CD4-positive, alpha-beta T cell treated with Interleukin-10 for 1 hour (primary cell): ENCODE data around the gene ASTN2.
A peak's percentile ranks its signal among the peaks of the same experiment; 100 is the strongest.

Experiments
- DNase-seq: peaks from one replicate; pipeline ENCODE4 v3.0.0-alpha.2; 2020

The ASTN2 gene

GRCh38 chr9:116543731-116544400 lies 871.0 kb downstream of the ASTN2 start:
- DNase-seq, result no peak

DNA sequence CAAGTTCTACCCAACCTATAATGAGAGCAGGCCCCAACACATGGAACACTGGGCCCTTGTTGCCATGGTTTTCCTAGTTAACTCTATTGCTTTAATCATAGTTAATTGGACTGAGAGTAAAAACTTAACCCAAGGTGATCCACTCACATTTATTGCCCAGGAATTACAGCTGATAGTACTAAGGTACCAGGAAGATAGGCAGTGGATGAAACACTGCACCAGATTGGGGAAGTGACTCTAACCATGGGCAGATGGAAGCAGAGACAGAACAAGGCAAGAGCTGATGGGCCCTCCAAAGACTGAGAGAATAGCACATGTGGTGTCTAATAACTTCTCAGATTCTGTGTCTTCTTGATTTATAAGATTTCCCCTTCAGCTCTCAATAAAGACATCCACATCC lies 873.5 kb downstream of the ASTN2 start:
- no peak for DNase-seq

- no peak for DNase-seq
Observed at GRCh38 chr9:116539549-116539948, 875.3 kb downstream of the ASTN2 start.

DNA sequence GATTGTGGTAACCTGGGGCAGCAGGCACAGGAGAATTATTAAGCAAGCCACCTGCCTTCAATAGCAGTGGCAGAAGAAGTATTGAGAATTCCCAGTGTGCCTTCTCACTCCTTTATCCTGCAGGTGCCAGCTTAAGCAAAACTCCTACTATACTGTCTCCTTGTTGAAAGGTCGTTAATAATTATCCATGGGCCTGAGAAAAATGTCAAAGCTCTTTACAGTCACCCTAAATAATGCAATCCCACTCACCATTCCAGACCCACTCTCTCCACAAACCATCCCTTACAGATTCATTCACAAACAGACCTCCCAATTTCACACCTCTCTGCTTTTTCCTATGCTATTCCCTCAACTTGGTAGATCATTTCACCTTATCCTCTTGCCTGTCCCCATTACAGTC lies 889.2 kb downstream of the ASTN2 start:
- DNase-seq, result no peak

GRCh38 chr9:116524778-116525470 lies 889.9 kb downstream of the ASTN2 start:
- DNase-seq, result no peak

GRCh38 chr9:116520218-116520617 lies 894.6 kb downstream of the ASTN2 start:
- DNase-seq, result no peak

- DNase-seq, result no peak
Observed at GRCh38 chr9:116516456-116516855, 898.4 kb downstream of the ASTN2 start.

DNA sequence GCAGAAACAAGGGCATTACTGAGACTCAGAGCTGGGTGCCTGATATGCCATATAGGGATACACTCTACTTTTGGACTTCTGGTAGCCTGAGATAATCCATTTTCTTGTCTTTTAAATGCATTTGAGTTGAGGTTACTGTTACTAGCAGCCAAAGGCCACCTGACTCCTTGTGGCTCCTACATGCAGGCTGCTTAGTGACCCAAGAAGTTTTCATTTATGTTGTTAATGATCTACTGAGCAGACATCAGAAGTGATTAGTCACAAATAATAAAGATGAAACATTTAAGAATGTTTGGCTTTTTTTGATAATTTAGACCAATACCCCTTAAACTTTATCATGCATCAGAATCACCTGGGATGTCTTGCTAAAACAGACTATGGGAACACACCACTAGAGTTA lies 899.3 kb downstream of the ASTN2 start:
- no peak for DNase-seq

GRCh38 chr9:116506685-116507084 lies 908.2 kb downstream of the ASTN2 start:
- DNase-seq, result no peak

DNA sequence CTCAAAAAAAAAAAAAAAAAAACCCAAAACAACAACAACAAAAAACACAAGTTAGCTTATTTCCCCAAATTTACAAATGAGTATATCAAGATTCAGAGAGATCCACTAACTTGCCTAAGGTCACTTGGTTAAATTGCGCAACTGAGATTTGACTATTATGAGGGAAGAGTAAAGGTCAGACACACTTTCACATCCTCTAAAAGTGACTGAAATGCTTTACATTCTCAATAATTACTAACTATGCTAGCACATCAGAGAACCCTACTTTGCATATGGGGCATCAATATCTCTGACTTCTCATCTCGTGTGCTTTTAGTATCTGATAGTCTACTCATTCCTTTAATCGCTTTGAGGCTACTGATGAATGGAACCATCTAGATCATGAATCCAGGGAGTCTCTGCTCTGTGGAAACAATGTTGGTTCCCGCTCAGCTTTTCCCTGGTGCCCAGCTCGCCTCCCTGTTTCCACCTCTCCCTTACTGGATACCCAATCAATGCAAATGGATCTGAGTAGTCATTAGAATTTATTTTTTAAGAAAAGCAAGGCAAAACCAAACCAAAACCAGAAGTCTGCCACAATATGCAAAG lies 909.9 kb downstream of the ASTN2 start:
- DNase-seq, result no peak

DNA sequence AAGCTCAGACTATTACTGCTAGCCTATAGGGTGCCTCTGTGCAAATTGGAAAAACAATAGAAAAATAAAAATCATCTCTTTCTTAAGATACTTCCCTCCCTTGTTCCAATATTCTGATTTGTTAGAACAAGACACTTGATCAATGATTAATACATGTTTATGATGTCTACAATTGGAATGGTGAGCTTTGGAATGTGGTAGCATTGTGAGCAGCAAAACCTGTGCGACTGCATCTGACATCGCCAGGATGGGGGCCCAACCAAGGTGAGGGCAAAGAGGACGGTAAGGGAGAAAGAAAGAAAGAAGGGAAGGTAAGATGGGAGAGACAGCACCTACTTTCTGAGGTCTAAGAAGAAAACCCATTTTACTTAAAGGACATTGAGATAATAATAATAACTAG lies 910.8 kb downstream of the ASTN2 start:
- no peak for DNase-seq

DNA sequence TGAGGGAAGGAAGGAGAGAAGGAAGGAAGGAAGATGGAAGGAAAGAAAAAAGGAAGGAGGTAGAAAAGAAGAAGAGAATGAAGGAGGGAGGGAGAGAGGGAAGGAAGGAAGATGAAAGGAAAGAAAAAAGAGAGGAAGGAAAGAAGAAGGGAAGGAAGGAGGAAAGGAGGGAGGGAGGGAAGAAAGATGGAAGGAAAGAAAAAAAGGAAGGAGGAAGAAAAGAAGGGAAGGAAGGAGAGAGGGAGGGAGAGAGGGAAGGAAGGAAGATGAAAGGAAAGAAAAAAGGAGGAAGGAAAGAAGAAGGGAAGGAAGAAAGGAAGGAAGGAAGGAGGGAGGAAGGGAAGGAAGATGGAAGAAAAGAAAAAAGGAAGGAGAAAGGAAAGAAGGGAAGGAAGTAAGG lies 912.1 kb downstream of the ASTN2 start:
- DNase-seq, result no peak

DNA sequence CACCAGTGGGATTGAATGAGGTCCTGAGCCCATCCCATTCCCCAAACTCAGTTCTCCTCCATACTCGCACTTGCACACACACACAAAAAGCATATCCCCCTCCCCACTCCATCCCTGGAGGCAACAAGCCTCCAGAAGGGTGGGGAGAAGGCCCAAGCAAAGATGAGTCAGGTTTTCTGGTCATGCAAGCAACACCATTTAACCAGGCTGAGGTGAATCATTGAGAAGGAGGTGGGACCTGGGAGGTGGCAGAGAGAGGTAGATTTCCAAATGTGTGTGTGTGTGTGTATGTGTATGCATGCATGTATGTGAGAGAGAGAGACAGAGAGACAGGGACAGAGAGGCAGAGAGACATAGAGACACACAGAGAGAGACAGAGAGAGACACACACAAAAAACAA lies 913.0 kb downstream of the ASTN2 start:
- DNase-seq, result no peak

GRCh38 chr9:116499986-116500871 lies 914.6 kb downstream of the ASTN2 start:
- DNase-seq, result no peak

DNA sequence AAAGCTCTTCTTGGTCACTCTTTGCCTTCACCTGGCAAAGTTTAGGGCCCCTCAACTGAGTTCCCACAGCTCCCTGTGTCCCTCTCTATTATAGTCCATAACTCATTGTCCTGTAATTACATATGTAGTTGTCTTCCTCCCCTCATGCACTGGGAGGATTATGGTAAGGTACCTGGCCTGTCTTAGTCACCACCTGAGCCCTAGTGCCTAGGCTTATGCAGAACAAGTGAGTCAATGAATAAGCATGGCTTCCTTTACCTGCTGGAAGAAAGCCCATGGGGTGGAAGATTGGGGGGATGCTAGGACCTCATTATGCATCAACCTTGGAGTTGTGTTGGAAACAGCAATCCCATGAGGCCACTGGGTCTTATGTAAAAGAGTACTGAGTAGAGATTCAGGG lies 915.4 kb downstream of the ASTN2 start:
- no peak for DNase-seq

- no peak for DNase-seq
Observed at GRCh38 chr9:116497095-116497890, 917.6 kb downstream of the ASTN2 start.

DNA sequence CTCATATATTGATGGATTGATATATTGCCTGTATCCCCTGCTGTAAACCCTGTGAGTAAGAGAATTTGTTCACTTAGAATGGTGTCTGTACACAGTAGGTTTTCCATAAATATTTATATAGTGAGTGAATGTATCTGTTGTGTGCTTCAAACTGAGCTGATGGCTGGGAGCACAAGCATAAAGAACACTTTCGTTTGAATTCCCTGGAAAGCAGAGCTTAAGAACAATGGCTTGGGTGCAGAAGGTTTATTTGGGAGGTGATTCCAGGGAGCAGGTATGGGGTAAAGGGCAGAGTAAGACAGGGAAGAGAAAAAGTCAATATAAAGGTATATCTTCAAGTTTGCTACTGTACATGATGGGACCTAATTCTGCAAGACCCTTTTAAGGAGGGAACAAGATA lies 918.7 kb downstream of the ASTN2 start:
- DNase-seq, result no peak

GRCh38 chr9:116495725-116496124 lies 919.1 kb downstream of the ASTN2 start:
- DNase-seq, result no peak

GRCh38 chr9:116494815-116495634 lies 919.8 kb downstream of the ASTN2 start:
- DNase-seq, result peak; percentile 16

DNA sequence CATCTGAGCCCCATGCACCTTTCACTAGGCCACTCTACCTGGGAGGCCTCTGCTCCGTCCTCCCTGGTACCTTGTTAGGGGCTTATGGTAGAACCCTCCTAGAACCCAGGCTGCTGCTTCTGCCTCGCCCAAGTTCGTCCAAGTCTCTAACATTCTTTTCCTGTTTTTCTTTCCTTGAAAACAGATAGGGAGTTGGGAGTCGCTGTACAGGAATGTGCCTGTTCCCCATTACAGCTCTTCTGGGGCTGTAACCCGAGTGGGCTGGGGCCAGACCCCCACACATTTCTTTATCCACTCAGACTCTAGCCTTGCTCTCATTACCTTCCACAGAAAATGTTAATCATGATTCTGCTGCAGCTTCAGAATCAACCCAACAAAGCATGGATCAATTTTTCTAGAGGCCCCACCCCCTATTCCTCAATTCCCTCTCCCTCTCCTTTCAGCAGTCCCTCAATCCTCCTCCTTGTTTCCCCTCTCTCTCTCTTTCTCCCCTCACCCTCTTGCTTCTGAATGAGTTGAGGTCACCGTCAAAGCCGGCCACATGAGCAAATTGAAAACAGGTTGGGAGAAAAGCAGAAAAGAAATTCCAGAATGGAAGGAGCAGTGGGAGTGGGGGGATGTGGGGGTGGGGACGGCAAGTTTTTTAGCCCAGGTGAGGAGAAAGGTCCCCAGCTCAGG lies 921.5 kb downstream of the ASTN2 start:
- DNase-seq, result no peak

- no peak for DNase-seq
Observed at GRCh38 chr9:116491659-116492058, 923.2 kb downstream of the ASTN2 start.
